ENCODE results near the gene TM9SF2. TPM values are rescaled to one million over a fixed set of nuclear protein-coding genes. Genes with fewer than 3 reads are reported as not detected.
"Not testable (repeated sequence)": the region's sequence is repeated elsewhere in the genome, so short reads cannot be mapped to it uniquely, and the experiment has no call there.

TM9SF2 gene, protein sequence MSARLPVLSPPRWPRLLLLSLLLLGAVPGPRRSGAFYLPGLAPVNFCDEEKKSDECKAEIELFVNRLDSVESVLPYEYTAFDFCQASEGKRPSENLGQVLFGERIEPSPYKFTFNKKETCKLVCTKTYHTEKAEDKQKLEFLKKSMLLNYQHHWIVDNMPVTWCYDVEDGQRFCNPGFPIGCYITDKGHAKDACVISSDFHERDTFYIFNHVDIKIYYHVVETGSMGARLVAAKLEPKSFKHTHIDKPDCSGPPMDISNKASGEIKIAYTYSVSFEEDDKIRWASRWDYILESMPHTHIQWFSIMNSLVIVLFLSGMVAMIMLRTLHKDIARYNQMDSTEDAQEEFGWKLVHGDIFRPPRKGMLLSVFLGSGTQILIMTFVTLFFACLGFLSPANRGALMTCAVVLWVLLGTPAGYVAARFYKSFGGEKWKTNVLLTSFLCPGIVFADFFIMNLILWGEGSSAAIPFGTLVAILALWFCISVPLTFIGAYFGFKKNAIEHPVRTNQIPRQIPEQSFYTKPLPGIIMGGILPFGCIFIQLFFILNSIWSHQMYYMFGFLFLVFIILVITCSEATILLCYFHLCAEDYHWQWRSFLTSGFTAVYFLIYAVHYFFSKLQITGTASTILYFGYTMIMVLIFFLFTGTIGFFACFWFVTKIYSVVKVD
- total RNA-seq (60.5 and 75.3 TPM in 2 replicates), polyA plus RNA-seq (113 and 130 TPM in 2 replicates)

DNA sequence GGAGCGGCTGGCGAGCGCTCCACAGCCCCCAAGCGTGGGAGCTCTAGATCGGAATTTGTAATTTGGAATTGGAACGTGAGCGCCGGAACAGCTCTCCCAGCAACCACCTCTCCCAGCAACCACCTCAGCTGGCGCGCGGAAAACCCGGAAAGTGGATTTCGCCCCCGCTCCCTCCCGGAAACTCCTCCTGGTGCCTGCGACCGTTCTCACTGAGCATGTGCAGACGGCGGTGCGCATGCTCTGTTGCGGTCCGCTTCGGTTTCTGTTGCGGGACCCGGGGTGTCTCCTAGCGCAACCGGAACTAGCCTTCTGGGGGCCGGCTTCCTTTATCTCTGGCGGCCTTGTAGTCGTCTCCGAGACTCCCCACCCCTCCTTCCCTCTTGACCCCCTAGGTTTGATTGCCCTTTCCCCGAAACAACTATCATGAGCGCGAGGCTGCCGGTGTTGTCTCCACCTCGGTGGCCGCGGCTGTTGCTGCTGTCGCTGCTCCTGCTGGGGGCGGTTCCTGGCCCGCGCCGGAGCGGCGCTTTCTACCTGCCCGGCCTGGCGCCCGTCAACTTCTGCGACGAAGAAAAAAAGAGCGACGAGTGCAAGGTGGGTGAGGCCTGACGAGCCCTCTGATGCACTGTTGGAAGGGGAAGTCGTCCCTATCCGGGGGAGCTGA lies at the start of gene TM9SF2:
Gene TM9SF2, plus strand, starts transcription at position 289 of the 664 bp plus-strand sequence. Its CDS starts 135 bp downstream, at position 424.
- H3K27me3 ChIP-seq: no peaks in the 10 kb centered on the region
- peak; percentile 96 to 98 for DNase-seq (ENCODE audit: low read depth in 1 of 2, low spot score in 1 of 2)
- TF ChIP-seq CTCF (IDR thresholded peaks at IDR 0.05; ENCODE audit: low read depth, low read length): no peak
- H3K9me3 ChIP-seq (ENCODE audit: low read depth): no peaks in the 10 kb centered on the region
- peaks cover 14% of the 10 kb centered on the region for H3K4me1 ChIP-seq (ENCODE audit: low read depth)
- peak within 1 kb of the TSS; percentile 79 for H3K4me3 ChIP-seq
- H3K27ac ChIP-seq: peak within 1 kb of the TSS; percentile 96
- no peaks in the 10 kb centered on the region for H3K36me3 ChIP-seq

GRCh38 chr13:99454518-99455183 lies 46.6 kb upstream of the TM9SF2 start:
- Histone ChIP-seq H3K27me3 (no peaks in the 10 kb centered on the region), H3K4me3 (no peak overlapping the region), H3K36me3 (no peaks in the 10 kb centered on the region), H3K4me1 (ENCODE audit: low read depth) (no peaks in the 10 kb centered on the region), H3K27ac (no peak overlapping the region), H3K9me3 (ENCODE audit: low read depth) (no peaks in the 10 kb centered on the region)
- DNase-seq (ENCODE audit: low read depth in 1 of 2, low spot score in 1 of 2): no peak
- TF ChIP-seq CTCF (IDR thresholded peaks at IDR 0.05; ENCODE audit: low read depth, low read length): no peak

DNA sequence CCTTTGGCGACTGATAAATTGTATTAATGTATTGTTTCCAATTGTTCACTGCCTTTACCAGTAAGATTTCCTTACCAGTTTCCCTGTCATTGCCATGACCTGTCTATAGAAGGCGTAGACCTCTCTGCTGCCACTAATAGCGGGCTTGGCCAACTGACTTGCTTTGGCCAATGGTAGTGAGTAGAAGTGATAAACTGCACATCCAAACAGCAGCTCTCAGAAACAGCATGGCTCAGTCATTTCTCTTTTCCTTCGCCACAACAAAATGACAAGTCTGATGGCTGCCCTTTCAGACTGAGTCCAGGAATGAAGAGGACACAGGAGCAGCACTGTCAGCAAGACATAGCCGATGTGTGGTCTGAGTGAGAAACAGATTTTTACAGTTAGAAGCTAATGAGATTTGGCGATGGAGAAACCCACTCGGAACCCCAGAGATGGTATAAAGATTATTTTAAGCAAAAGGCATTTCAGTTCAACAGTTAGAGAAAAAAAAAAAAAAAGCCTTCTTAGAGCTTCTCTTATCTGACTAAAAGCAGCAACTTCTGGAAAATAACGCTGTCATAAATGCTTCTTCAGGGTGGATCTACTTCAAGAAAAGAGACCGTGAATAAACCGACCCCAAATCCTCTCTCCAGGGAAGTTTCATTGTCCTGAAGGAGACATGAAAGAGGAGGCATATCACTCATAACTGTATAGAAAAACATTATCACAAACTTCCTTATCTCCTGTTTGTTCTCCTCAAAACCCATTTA lies 42.0 kb upstream of the TM9SF2 start:
- Histone ChIP-seq H3K27me3 (no peaks in the 10 kb centered on the region), H3K9me3 (ENCODE audit: low read depth) (no peaks in the 10 kb centered on the region), H3K36me3 (no peaks in the 10 kb centered on the region), H3K27ac (no peak overlapping the region), H3K4me3 (no peak overlapping the region), H3K4me1 (ENCODE audit: low read depth) (no peaks in the 10 kb centered on the region)
- no peak for TF ChIP-seq CTCF (IDR thresholded peaks at IDR 0.05; ENCODE audit: low read depth, low read length)
- DNase-seq (ENCODE audit: low read depth in 1 of 2, low spot score in 1 of 2): no peak

DNA sequence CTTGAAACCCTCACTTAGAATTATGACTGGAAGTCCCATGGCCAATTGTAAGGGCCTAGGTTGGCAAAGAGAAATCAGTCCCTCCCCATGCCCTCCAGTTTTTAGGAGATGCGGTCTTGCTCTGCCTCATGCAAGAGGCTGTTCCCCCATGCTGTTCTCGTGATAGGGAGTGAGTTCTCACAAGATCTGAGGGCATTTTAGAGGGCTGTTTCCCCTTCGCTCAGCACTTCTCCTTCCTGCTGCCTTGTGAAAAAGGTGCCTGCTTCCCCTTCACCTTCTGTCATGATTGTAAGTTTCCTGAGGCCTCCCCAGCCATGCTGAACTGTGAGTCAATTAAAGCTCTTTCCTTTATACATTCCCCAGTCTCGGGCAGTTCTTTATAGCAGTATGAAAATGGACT lies 40.5 kb upstream of the TM9SF2 start:
- H3K4me1 ChIP-seq (ENCODE audit: low read depth); H3K27me3 ChIP-seq; H3K4me3 ChIP-seq; H3K9me3 ChIP-seq (ENCODE audit: low read depth); H3K27ac ChIP-seq; H3K36me3 ChIP-seq; DNase-seq (ENCODE audit: low read depth in 1 of 2, low spot score in 1 of 2): not testable (repeated sequence)

GRCh38 chr13:99463646-99464397 lies 37.5 kb upstream of the TM9SF2 start:
- no peak for TF ChIP-seq CTCF (IDR thresholded peaks at IDR 0.05; ENCODE audit: low read depth, low read length)
- no peak for DNase-seq (ENCODE audit: low read depth in 1 of 2, low spot score in 1 of 2)
- Histone ChIP-seq H3K4me3 (no peak overlapping the region), H3K4me1 (ENCODE audit: low read depth) (no peaks in the 10 kb centered on the region), H3K36me3 (no peaks in the 10 kb centered on the region), H3K27me3 (no peaks in the 10 kb centered on the region), H3K9me3 (ENCODE audit: low read depth) (no peaks in the 10 kb centered on the region), H3K27ac (no peak overlapping the region)
